Osteocyte (in vitro differentiated cells): ENCODE measurements around the gene SEMA5B. TPM values are rescaled to one million over a fixed set of nuclear protein-coding genes. Genes with fewer than 3 reads are reported as not detected.

Experiments
- DNase-seq: peaks from one replicate; pipeline ENCODE4 v3.0.0; 2021; ENCODE audit warnings: mixed read lengths; ENCODE audit not compliant: unreplicated experiment; ENCODE audit errors: extremely low spot score
- H3K27ac Mint-ChIP-seq: one replicate; pipeline ENCODE4 v1.8.0; 2021; ENCODE audit warnings: mild to moderate bottlenecking, mixed read lengths; ENCODE audit not compliant: unreplicated experiment
- H3K27me3 Mint-ChIP-seq: one replicate; pipeline ENCODE4 v1.8.0; 2021; ENCODE audit warnings: mixed read lengths; ENCODE audit not compliant: unreplicated experiment
- H3K36me3 Mint-ChIP-seq: one replicate; pipeline ENCODE4 v1.8.0; 2021; ENCODE audit warnings: mixed read lengths; ENCODE audit not compliant: unreplicated experiment
- H3K4me1 Mint-ChIP-seq: one replicate; pipeline ENCODE4 v1.8.0; 2021; ENCODE audit warnings: mixed read lengths; ENCODE audit not compliant: unreplicated experiment
- H3K4me3 Mint-ChIP-seq: one replicate; pipeline ENCODE4 v1.8.0; 2021; ENCODE audit warnings: mild to moderate bottlenecking, moderate library complexity, mixed read lengths; ENCODE audit not compliant: unreplicated experiment
- H3K9me3 Mint-ChIP-seq: one replicate; pipeline ENCODE4 v1.8.0; 2021; ENCODE audit warnings: mixed read lengths; ENCODE audit not compliant: unreplicated experiment
- total RNA-seq: library from RNA; stranded (reverse); gene quantifications from 2 replicates; pipeline ENCODE4 v1.2.1, GENCODE V29; 2021
- TF ChIP-seq, protein P1 (sequence below): fragments of 200-600 bp; sonication (generic); IDR thresholded peaks from 2 replicates; pipeline ENCODE4 v1.5.0; 2021; ENCODE audit warnings: antibody characterized with exemption, mild to moderate bottlenecking, moderate library complexity

The SEMA5B gene
- total RNA-seq, 1 donor from 2014 or later, result 1.3 TPM

DNA sequence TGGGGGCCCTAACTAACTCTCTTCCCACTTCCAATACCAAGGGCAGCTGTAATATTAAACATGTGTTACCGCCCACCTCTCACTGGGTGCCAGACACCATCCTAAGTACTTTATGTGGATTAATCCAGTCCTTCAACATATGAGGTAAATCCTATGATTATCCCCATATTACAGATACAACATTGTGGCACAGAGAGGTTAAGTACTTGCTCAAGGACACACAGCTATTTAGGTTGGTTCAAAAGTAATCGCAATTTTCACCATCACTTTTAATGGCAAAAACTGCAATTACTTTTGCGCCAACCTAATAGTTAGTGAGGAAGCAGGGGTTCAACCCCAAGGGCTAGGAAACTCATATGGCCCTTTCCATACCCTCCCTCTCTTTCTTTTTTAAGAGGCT, 100.8 kb downstream of the SEMA5B start:
- no peak for DNase-seq
- Mint-ChIP-seq H3K27me3 (peaks cover 36% of the 10 kb centered on the region), H3K27ac (no peak overlapping the region), H3K4me3 (no peak overlapping the region), H3K4me1 (no peaks in the 10 kb centered on the region), H3K36me3 (no peaks in the 10 kb centered on the region), H3K9me3 (no peaks in the 10 kb centered on the region)
- TF ChIP-seq, protein P1, sequence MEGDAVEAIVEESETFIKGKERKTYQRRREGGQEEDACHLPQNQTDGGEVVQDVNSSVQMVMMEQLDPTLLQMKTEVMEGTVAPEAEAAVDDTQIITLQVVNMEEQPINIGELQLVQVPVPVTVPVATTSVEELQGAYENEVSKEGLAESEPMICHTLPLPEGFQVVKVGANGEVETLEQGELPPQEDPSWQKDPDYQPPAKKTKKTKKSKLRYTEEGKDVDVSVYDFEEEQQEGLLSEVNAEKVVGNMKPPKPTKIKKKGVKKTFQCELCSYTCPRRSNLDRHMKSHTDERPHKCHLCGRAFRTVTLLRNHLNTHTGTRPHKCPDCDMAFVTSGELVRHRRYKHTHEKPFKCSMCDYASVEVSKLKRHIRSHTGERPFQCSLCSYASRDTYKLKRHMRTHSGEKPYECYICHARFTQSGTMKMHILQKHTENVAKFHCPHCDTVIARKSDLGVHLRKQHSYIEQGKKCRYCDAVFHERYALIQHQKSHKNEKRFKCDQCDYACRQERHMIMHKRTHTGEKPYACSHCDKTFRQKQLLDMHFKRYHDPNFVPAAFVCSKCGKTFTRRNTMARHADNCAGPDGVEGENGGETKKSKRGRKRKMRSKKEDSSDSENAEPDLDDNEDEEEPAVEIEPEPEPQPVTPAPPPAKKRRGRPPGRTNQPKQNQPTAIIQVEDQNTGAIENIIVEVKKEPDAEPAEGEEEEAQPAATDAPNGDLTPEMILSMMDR, result no peak

DNA sequence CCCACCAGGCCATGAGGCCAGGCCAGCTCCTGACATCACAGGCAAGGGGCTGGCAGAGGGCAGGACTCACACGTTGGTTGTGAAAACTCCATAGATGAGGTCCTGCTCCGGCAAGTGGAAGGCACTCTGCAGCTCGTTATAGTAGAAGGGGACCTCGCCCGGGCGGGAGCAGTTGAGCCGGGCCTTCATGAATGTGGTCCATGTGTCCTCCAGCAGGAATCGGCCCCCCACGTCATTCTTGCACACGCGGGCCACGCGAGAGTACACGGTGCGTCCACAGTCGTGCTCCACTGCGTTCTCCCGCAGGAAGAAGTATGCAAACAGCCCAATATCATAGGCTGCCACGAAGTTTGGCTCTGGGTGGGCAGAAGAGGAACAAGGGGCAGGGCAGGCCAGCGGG, 101.2 kb downstream of the SEMA5B start:
- no peak overlapping the region for H3K4me3 Mint-ChIP-seq
- no peaks in the 10 kb centered on the region for H3K9me3 Mint-ChIP-seq
- TF ChIP-seq, protein P1, result no peak
- no peak overlapping the region for H3K27ac Mint-ChIP-seq
- H3K4me1 Mint-ChIP-seq, result no peaks in the 10 kb centered on the region
- no peak for DNase-seq
- H3K27me3 Mint-ChIP-seq, result peaks cover 31% of the 10 kb centered on the region
- no peaks in the 10 kb centered on the region for H3K36me3 Mint-ChIP-seq

DNA sequence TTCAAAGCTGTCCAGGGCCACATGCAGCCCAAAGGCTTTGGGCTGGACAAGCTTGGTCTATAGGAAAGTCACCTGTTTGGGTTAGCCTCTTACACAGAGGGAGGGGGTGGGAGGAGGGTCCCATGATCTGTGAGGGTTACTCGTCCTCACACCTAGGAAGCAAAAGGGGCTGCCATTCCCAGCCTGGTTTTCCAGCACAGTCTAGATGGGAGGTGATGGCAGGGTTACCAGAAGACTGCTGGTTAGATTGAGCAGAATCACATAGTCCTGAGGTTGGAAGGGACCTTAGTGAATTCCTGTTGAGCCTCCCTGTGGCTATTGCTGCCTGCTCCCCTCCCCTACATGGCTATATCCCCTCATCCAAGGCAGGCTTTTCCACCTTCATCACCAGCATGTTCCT, 101.8 kb downstream of the SEMA5B start:
- Mint-ChIP-seq H3K36me3 (no peaks in the 10 kb centered on the region), H3K27ac (no peak overlapping the region), H3K9me3 (no peaks in the 10 kb centered on the region), H3K4me1 (no peaks in the 10 kb centered on the region), H3K4me3 (no peak overlapping the region), H3K27me3 (peaks cover 28% of the 10 kb centered on the region)
- DNase-seq, result no peak
- TF ChIP-seq, protein P1, result no peak

DNA sequence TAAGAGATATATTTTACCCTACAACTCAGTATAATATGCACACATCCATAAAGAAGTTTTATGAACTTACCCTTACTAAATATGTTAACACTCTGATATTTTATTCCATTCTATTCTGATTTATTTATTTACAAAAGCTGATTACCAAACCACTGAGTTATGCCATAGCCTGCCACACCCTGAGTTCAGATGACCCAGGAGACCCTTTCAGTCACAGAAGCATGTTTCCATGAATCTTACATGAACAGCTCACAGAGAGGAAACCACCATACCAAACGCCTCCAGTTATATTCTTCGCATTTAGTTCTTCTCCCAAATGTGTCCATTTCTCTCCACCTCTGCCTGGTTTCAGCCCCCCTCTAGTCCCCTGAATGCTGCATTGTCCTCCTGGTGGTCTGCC, 103.5 kb downstream of the SEMA5B start:
- Mint-ChIP-seq H3K4me1 (no peaks in the 10 kb centered on the region), H3K27me3 (peaks cover 20% of the 10 kb centered on the region), H3K36me3 (no peaks in the 10 kb centered on the region), H3K9me3 (no peaks in the 10 kb centered on the region), H3K27ac (no peak overlapping the region), H3K4me3 (no peak overlapping the region)
- DNase-seq, result no peak
- TF ChIP-seq, protein P1, result no peak

DNA sequence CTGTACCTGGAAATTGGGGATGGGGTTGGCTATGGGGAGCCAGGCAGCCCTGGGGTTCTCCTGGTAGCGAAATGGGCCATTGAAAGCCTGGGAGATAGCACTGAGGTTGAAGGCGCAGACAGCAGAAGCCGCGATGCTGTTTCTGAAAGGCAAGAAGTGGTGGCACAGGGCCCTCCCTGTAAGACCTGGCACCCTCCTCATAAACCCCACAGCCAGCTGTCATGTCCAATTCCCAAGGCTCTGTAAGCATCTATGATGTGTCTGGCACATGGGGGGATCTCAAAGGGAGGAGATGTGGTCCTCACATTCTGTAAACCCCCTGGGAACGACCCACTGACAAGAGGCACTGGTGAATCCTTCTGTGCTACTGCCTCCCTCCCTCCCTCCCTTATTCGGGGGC, 104.0 kb downstream of the SEMA5B start:
- H3K9me3 Mint-ChIP-seq, result no peaks in the 10 kb centered on the region
- DNase-seq, result no peak

More for the DNA sequence above, 104.0 kb downstream of the SEMA5B start:
- H3K4me3 Mint-ChIP-seq, result no peak overlapping the region
- H3K36me3 Mint-ChIP-seq, result no peaks in the 10 kb centered on the region
- H3K4me1 Mint-ChIP-seq, result no peaks in the 10 kb centered on the region
- TF ChIP-seq, protein P1, result no peak
- H3K27me3 Mint-ChIP-seq, result peaks cover 17% of the 10 kb centered on the region
- no peak overlapping the region for H3K27ac Mint-ChIP-seq
